HG02870 (cell line): ENCODE results near the gene NUBP2.

Experiments used
- ATAC-seq: cut with Tn5 transposase; IDR thresholded peaks from one replicate; pipeline ENCODE4 v1.9.1; 2021; ENCODE audit warnings: mild to moderate bottlenecking, moderate library complexity; ENCODE audit not compliant: unreplicated experiment

Gene NUBP2

GRCh38 chr16:1758923-1759322 lies 23.8 kb upstream of the NUBP2 start:
- ATAC-seq: no peak

GRCh38 chr16:1759511-1759910 lies 23.2 kb upstream of the NUBP2 start:
- no peak for ATAC-seq

DNA sequence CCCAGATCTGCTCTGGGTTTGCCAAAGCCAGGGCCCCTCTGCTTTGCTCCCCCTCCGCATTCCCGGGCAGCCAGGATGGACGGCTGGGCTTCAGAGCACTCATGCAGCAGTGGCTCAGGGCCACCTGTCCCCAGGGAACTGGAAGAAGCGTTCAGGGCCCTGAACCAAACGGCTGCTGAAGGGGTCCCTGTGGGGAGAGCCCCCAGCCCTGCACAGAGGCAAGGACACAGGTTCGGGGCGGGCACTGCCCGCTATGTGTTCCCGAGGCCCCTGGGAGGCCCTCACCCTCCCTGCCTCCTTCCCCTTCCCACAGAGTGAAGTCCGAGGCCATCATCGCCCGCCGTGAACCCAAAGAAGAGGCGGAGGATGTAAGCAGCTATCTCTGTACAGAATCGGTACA lies 21.8 kb upstream of the NUBP2 start:
- ATAC-seq: no peak

GRCh38 chr16:1761751-1762150 lies 21.0 kb upstream of the NUBP2 start:
- ATAC-seq: no peak

DNA sequence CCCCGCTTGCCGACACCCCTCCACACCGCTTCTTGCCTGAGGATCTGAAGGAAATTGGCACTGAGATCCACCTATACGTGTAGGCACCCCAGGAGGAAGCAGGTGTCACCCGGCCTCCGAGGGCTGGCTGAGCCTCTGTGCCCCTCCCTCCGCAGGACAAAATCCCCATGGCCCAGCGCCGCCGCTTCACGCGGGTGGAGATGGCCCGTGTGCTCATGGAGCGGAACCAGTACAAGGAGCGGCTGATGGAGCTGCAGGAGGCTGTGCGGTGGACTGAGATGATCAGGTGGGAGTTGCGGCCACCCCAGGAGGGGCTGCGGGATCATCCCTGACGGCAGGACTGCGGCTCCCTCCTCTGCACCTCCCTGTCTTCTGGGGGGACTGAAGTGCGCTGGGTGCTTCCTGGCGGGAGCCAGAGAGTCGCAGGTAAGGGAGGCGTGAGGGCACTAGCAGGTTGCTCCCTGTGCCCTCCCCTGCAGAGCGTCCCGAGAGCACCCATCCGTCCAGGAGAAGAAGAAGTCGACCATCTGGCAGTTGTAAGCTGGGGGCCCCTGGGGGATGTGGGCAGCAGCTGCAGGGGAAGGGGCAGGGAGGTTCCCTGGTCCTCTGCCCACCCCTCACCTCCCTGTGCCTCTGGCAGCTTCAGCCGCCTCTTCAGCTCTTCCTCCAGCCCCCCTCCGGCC lies 20.4 kb upstream of the NUBP2 start:
- no peak for ATAC-seq

GRCh38 chr16:1762879-1763520 lies 19.8 kb upstream of the NUBP2 start:
- ATAC-seq: no peak

GRCh38 chr16:1763521-1764511 lies 18.9 kb upstream of the NUBP2 start:
- no peak for ATAC-seq

DNA sequence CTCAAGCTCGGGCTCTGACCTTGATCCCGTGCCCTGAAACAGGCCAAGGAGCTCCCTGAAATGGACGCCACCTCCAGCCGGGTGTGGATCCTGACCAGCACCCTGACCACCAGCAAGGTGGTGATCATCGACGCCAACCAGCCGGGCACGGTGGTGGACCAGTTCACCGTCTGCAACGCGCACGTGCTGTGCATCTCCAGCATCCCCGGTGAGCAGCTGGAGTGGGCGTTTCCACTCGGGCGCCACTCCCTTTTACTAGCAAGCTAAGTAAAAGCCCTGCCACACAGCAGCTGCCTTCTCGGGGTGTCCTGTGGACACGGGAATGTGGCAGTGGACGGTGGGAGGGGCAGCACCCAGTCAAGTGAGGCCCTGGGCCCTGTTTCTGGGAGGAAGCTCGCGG lies 17.8 kb upstream of the NUBP2 start:
- ATAC-seq: no peak

- ATAC-seq: no peak
Observed at GRCh38 chr16:1765826-1766225, 16.9 kb upstream of the NUBP2 start.

DNA sequence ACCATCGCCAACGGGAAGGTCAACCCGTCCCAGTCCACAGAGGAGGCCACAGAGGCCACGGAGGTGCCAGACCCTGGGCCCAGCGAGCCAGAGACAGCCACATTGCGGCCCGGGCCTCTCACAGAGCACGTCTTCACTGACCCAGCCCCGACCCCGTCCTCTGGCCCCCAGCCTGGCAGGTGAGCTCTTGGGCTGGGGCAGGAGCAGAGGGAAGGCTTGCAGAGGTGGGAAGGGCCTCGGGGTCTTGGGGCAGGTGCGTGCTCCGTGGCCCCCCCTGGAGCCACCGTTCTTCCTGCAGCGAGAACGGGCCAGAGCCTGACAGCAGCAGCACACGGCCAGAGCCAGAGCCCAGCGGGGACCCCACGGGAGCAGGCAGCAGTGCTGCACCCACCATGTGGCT lies 16.5 kb upstream of the NUBP2 start:
- ATAC-seq: no peak

DNA sequence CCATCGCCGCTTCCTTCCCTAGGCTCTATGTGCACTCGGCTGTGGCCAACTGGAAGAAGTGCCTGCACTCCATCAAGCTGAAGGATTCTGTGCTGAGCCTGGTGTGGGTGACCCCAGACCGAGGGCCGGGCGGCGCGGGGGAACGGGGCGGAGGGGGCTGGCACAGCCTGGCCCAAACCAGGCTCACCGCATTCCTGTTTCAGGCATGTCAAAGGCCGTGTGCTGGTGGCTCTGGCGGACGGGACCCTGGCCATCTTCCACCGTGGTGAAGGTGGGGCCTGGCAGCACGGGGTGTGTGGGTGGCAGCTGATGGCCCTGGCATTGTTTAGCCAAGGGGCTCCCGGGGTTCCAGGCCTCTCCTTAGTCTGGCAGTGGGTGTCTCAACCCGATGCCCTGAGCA lies 16.1 kb upstream of the NUBP2 start:
- ATAC-seq: no peak

- no peak for ATAC-seq
Observed at GRCh38 chr16:1767116-1767994, 15.4 kb upstream of the NUBP2 start.

DNA sequence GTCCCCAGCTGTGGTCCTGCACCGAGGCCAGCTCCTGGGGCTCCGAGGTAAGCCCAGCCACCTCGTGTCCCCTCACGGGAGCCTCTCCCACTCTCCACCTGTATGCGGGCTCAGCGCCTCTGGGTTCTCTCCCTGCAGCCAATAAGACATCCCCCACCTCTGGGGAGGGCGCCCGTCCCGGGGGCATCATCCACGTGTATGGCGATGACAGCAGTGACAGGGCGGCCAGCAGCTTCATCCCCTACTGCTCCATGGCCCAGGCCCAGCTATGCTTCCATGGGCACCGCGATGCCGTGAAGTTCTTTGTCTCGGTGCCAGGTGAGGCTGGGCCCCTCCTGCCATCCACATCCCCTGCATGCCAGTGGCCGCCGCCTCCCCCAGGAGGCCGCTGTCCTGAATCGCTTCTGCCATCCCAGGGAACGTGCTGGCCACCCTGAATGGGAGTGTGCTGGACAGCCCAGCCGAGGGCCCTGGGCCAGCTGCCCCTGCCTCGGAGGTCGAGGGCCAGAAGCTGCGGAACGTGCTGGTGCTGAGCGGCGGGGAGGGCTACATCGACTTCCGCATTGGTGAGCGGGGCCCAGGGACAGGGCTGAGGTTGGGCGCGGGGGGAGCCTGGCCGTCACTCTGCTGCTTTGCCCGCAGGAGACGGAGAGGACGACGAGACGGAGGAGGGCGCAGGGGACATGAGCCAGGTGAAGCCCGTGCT lies 14.5 kb upstream of the NUBP2 start:
- no peak for ATAC-seq

DNA sequence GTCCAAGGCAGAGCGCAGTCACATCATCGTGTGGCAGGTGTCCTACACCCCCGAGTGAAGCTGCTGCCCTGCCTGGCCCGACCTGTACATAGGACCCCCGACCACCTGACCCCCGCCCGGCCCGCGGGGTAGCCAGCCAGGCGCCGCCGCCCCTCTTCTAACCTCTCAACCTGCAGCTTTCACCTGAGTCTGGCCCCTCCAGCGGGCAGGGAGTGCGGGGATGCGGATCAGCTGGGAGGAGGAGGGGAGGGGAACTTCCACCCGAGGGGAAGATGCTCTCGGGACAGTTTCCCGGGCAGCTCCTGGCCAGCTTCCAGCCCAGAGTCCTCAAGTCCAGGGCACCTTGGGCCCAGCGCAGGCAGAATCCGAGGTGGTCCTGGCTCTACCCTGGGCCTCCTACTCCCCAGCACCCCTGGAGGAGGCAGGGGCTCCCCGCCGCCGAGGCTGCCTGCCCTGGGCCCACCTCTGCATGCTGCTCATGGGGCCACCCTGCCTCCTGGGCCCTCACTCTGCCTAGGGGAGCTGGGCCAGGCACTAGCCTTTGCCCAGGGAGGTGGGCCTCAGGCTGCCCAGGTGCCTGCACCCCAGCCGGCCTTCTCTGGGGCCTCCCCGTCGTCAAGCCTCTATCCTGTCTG lies 13.9 kb upstream of the NUBP2 start:
- ATAC-seq: no peak

DNA sequence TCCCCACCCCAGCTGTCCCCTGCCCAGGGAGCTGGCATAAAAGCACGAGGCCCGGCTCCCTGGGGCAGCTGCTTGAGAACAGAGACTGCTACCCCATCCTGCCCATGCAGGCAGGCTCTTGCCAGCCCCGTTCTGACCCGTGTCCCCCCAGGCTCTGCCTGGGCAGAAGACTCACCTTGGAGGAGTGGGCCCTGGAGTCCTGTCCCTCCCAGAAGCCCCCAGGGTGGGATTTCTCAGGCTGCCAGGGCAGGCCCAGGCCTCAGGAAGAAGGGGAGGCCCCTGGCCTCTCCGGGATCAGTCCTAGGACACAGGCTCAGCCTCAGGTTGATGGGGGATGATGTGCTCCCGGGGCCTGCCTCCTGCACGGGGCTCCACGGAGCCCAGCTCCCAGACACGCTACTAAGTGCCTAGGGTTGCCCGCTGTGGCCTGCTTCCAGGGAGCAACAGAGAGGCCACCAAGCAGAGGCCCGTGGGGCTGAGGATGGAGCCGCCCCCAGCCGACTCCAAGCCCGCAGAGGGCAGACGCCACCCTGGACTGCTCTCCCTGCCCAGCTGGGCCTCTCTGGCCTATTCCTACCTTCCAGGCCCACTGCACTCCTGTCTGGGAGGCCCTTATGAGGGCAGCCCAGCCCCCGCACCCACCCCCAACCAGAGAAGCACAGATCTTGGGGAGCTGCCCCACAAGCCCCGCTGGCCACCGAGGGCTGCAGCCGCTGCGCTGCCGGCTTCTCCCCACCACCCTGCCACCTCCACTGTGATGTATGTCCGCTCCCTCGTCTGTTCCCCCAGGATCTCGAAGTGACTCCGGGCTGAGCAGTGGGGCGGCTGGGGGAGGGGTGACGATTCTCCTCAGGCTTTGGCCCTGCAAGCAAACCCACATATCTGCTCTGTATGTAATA lies 13.1 kb upstream of the NUBP2 start:
- no peak for ATAC-seq

GRCh38 chr16:1770328-1771187 lies 12.2 kb upstream of the NUBP2 start:
- ATAC-seq: no peak

GRCh38 chr16:1771188-1771863 lies 11.4 kb upstream of the NUBP2 start, which contains the start of gene NME3:
Gene NME3, minus strand, starts transcription at chr16:1771543. Its CDS starts 9 bp downstream, at chr16:1771534.
- peak; percentile 29 for ATAC-seq
